T-helper 1 cell treated with Interleukin-12 subunit alpha and Interleukin-12 subunit beta and Interleukin-4 antibody, amounts not matched to agents 30 μg/mL and 1 μg/mL, for 36 hours (primary cell): ENCODE data around the gene TMEM59L.

ENCODE experiments used
- H3K27ac Mint-ChIP-seq: one replicate; pipeline ENCODE4 v1.8.0; 2021; ENCODE audit warnings: mild to moderate bottlenecking, mixed read lengths
- H3K27me3 Mint-ChIP-seq: one replicate; pipeline ENCODE4 v1.8.0; 2021; ENCODE audit warnings: low read depth, mixed read lengths
- H3K36me3 Mint-ChIP-seq: one replicate; pipeline ENCODE4 v1.8.0; 2021; ENCODE audit warnings: low read depth, mixed read lengths
- H3K4me1 Mint-ChIP-seq: one replicate; pipeline ENCODE4 v1.8.0; 2021; ENCODE audit warnings: low read depth, mixed read lengths
- H3K4me3 Mint-ChIP-seq: one replicate; pipeline ENCODE4 v1.8.0; 2021; ENCODE audit warnings: mild to moderate bottlenecking, moderate library complexity, mixed read lengths
- H3K9me3 Mint-ChIP-seq: one replicate; pipeline ENCODE4 v1.8.0; 2021; ENCODE audit warnings: mixed read lengths

TMEM59L gene

GRCh38 chr19:18650021-18650390 lies 37.3 kb downstream of the TMEM59L start:
- H3K9me3 Mint-ChIP-seq, result no peaks in the 10 kb centered on the region
- peaks cover 7% of the 10 kb centered on the region for H3K4me1 Mint-ChIP-seq
- H3K27ac Mint-ChIP-seq, result no peak overlapping the region
- no peaks in the 10 kb centered on the region for H3K36me3 Mint-ChIP-seq
- H3K4me3 Mint-ChIP-seq, result no peak overlapping the region
- no peaks in the 10 kb centered on the region for H3K27me3 Mint-ChIP-seq

- Mint-ChIP-seq H3K27ac (no peak overlapping the region), H3K4me3 (no peak overlapping the region)
Measured at GRCh38 chr19:18650468-18651041, 37.9 kb downstream of the TMEM59L start.

GRCh38 chr19:18651300-18651699 lies 38.6 kb downstream of the TMEM59L start:
- H3K9me3 Mint-ChIP-seq, result no peaks in the 10 kb centered on the region
- no peaks in the 10 kb centered on the region for H3K36me3 Mint-ChIP-seq
- no peaks in the 10 kb centered on the region for H3K27me3 Mint-ChIP-seq
- peaks cover 7% of the 10 kb centered on the region for H3K4me1 Mint-ChIP-seq
- H3K27ac Mint-ChIP-seq, result no peak overlapping the region
- H3K4me3 Mint-ChIP-seq, result no peak overlapping the region

More at GRCh38 chr19:18650468-18651041, 37.9 kb downstream of the TMEM59L start:
- H3K27me3 Mint-ChIP-seq, result no peaks in the 10 kb centered on the region
- H3K4me1 Mint-ChIP-seq, result peaks cover 7% of the 10 kb centered on the region
- no peaks in the 10 kb centered on the region for H3K36me3 Mint-ChIP-seq
- no peaks in the 10 kb centered on the region for H3K9me3 Mint-ChIP-seq

- Mint-ChIP-seq H3K36me3 (no peaks in the 10 kb centered on the region), H3K4me3 (no peak overlapping the region), H3K9me3 (no peaks in the 10 kb centered on the region), H3K4me1 (peaks cover 7% of the 10 kb centered on the region), H3K27me3 (no peaks in the 10 kb centered on the region), H3K27ac (no peak overlapping the region)
Measured at GRCh38 chr19:18651733-18652132, 39.1 kb downstream of the TMEM59L start.

GRCh38 chr19:18653853-18654252 lies 41.2 kb downstream of the TMEM59L start:
- Mint-ChIP-seq H3K9me3 (no peaks in the 10 kb centered on the region), H3K27ac (no peak overlapping the region), H3K27me3 (no peaks in the 10 kb centered on the region), H3K4me3 (no peak overlapping the region), H3K36me3 (no peaks in the 10 kb centered on the region), H3K4me1 (peaks cover 5% of the 10 kb centered on the region)

GRCh38 chr19:18654469-18654868 lies 41.8 kb downstream of the TMEM59L start:
- Mint-ChIP-seq H3K9me3 (no peaks in the 10 kb centered on the region), H3K4me3 (no peak overlapping the region), H3K27ac (no peak overlapping the region), H3K4me1 (peaks cover 2% of the 10 kb centered on the region), H3K27me3 (no peaks in the 10 kb centered on the region), H3K36me3 (no peaks in the 10 kb centered on the region)

- Mint-ChIP-seq H3K4me3 (no peak overlapping the region), H3K27me3 (no peaks in the 10 kb centered on the region), H3K4me1 (no peaks in the 10 kb centered on the region), H3K36me3 (no peaks in the 10 kb centered on the region), H3K9me3 (no peaks in the 10 kb centered on the region), H3K27ac (no peak overlapping the region)
Measured at GRCh38 chr19:18655173-18655844, 42.6 kb downstream of the TMEM59L start.

- Mint-ChIP-seq H3K4me3 (no peak overlapping the region), H3K36me3 (no peaks in the 10 kb centered on the region), H3K27me3 (no peaks in the 10 kb centered on the region), H3K4me1 (no peaks in the 10 kb centered on the region), H3K27ac (no peak overlapping the region), H3K9me3 (no peaks in the 10 kb centered on the region)
Measured at GRCh38 chr19:18656337-18657086, 43.8 kb downstream of the TMEM59L start.

- Mint-ChIP-seq H3K4me1 (no peaks in the 10 kb centered on the region), H3K27me3 (no peaks in the 10 kb centered on the region), H3K36me3 (no peaks in the 10 kb centered on the region), H3K4me3 (no peak overlapping the region), H3K27ac (no peak overlapping the region), H3K9me3 (no peaks in the 10 kb centered on the region)
Measured at GRCh38 chr19:18657590-18658365, 45.1 kb downstream of the TMEM59L start.

- Mint-ChIP-seq H3K27me3 (no peaks in the 10 kb centered on the region), H3K9me3 (no peaks in the 10 kb centered on the region), H3K4me1 (peaks cover 2% of the 10 kb centered on the region), H3K36me3 (no peaks in the 10 kb centered on the region), H3K4me3 (no peak overlapping the region), H3K27ac (no peak overlapping the region)
Measured at GRCh38 chr19:18658366-18658855, 45.7 kb downstream of the TMEM59L start.

GRCh38 chr19:18659281-18660050 lies 46.8 kb downstream of the TMEM59L start:
- Mint-ChIP-seq H3K27ac (no peak overlapping the region), H3K4me3 (no peak overlapping the region), H3K9me3 (no peaks in the 10 kb centered on the region), H3K4me1 (peaks cover 3% of the 10 kb centered on the region), H3K27me3 (no peaks in the 10 kb centered on the region), H3K36me3 (no peaks in the 10 kb centered on the region)

GRCh38 chr19:18660051-18660910 lies 47.6 kb downstream of the TMEM59L start:
- Mint-ChIP-seq H3K4me3 (no peak overlapping the region), H3K4me1 (peaks cover 3% of the 10 kb centered on the region), H3K36me3 (no peaks in the 10 kb centered on the region), H3K27me3 (no peaks in the 10 kb centered on the region), H3K27ac (no peak overlapping the region), H3K9me3 (no peaks in the 10 kb centered on the region)

GRCh38 chr19:18660939-18661670 lies 48.4 kb downstream of the TMEM59L start:
- Mint-ChIP-seq H3K27me3 (no peaks in the 10 kb centered on the region), H3K36me3 (no peaks in the 10 kb centered on the region), H3K27ac (no peak overlapping the region), H3K4me1 (peaks cover 3% of the 10 kb centered on the region), H3K4me3 (no peak overlapping the region), H3K9me3 (no peaks in the 10 kb centered on the region)
